Bronchial epithelial cell (primary cell): Measurements from ENCODE around the gene UNC45B. TPM values are rescaled to one million over a fixed set of nuclear protein-coding genes. Genes with fewer than 3 reads are reported as not detected.
"Not testable (repeated sequence)": the region's sequence is repeated elsewhere in the genome, so short reads cannot be mapped to it uniquely, and the experiment has no call there.

ENCODE experiments used
- DNase-seq: peaks from one replicate; pipeline ENCODE4 v3.0.0-alpha.2; 2010; ENCODE audit warnings: low read depth
- FAIRE-seq: peaks from 2 replicates; lab custom pipeline; 2011; peaks lifted over from hg19 to GRCh38; lab: Jason Lieb, UNC
- H3K27me3 ChIP-seq: 2 replicates; pipeline ENCODE4 v1.5.1; 2011; ENCODE audit warnings: low read length; ENCODE audit not compliant: control insufficient read depth, insufficient read depth
- H3K36me3 ChIP-seq: 2 replicates; pipeline ENCODE4 v1.5.1; 2011; ENCODE audit warnings: low read length; ENCODE audit not compliant: control insufficient read depth, insufficient read depth
- H3K4me3 ChIP-seq: 2 replicates; pipeline ENCODE4 v1.5.1; 2011; ENCODE audit warnings: mild to moderate bottlenecking, low read depth, low read length, control low read depth
- CTCF ChIP-seq: IDR thresholded peaks from 2 replicates; pipeline ENCODE4 v1.5.1; 2011; ENCODE audit warnings: mild to moderate bottlenecking, moderate library complexity, low read length, control low read depth, inconsistent platforms; ENCODE audit not compliant: insufficient read depth, severe bottlenecking
- total RNA-seq: library from RNA; depleted of rRNA; stranded (reverse); fragments of >200 nt; gene quantifications from 2 replicates; pipeline ENCODE4 v1.2.1, GENCODE V29; 2014

Gene UNC45B
- total RNA-seq, 1 donor from 2014 or later: not detected

- no peaks in the 10 kb centered on the region for H3K27me3 ChIP-seq
- TF ChIP-seq CTCF: no peak
- H3K4me3 ChIP-seq: no peak overlapping the region
- peak; percentile 88 for DNase-seq
- FAIRE-seq: no peak
- no peaks in the 10 kb centered on the region for H3K36me3 ChIP-seq
These were observed 40.5 kb downstream of the UNC45B start for GRCh38 chr17:35188111-35188510.

GRCh38 chr17:35189291-35189690 lies 41.7 kb downstream of the UNC45B start:
- DNase-seq: peak; percentile 84
- no peak overlapping the region for H3K4me3 ChIP-seq
- no peak for TF ChIP-seq CTCF
- FAIRE-seq: no peak
- H3K36me3 ChIP-seq: no peaks in the 10 kb centered on the region
- H3K27me3 ChIP-seq: no peaks in the 10 kb centered on the region

- TF ChIP-seq CTCF: no peak
- Histone ChIP-seq H3K36me3 (no peaks in the 10 kb centered on the region), H3K27me3 (no peaks in the 10 kb centered on the region), H3K4me3 (no peak overlapping the region)
- DNase-seq (no peak), FAIRE-seq (no peak)
These were observed 43.5 kb downstream of the UNC45B start for GRCh38 chr17:35191001-35191695.

GRCh38 chr17:35192708-35193107 lies 45.1 kb downstream of the UNC45B start:
- DNase-seq (no peak), FAIRE-seq (peak; percentile 89)
- no peaks in the 10 kb centered on the region for H3K36me3 ChIP-seq
- no peaks in the 10 kb centered on the region for H3K27me3 ChIP-seq
- TF ChIP-seq CTCF: no peak
- H3K4me3 ChIP-seq: no peak overlapping the region

- DNase-seq, H3K36me3 ChIP-seq, H3K4me3 ChIP-seq, FAIRE-seq, H3K27me3 ChIP-seq: not testable (repeated sequence)
These were observed 46.4 kb downstream of the UNC45B start, which contains the start of gene SLC35G3 for GRCh38 chr17:35194001-35194400. Gene SLC35G3 (minus strand): TSS chr17:35194393. CDS start chr17:35194307, 86 bp downstream.

GRCh38 chr17:35195062-35195461 lies 47.4 kb downstream of the UNC45B start:
- not testable (repeated sequence) for FAIRE-seq, H3K36me3 ChIP-seq, DNase-seq, H3K4me3 ChIP-seq, H3K27me3 ChIP-seq

- H3K4me3 ChIP-seq, H3K36me3 ChIP-seq, FAIRE-seq, DNase-seq, H3K27me3 ChIP-seq: not testable (repeated sequence)
These were observed 55.0 kb downstream of the UNC45B start for GRCh38 chr17:35202582-35202981.
